HG03135 (cell line): ENCODE measurements around the gene HPCAL1.

Experiments used
- ATAC-seq: cut with Tn5 transposase; IDR thresholded peaks from one replicate; pipeline ENCODE4 v1.9.1; 2021; ENCODE audit warnings: mild to moderate bottlenecking, moderate library complexity; ENCODE audit not compliant: unreplicated experiment

The HPCAL1 gene

GRCh38 chr2:10475221-10475722 lies 172.6 kb downstream of the HPCAL1 start:
- no peak for ATAC-seq

- no peak for ATAC-seq
Observed at GRCh38 chr2:10475811-10476660, 173.3 kb downstream of the HPCAL1 start.

GRCh38 chr2:10476723-10477442 lies 174.2 kb downstream of the HPCAL1 start:
- no peak for ATAC-seq
